GM12874 (cell line): ENCODE measurements around the gene PTPA.

Experiments used
- TF ChIP-seq, protein P1 (sequence below): IDR thresholded peaks from 2 replicates; pipeline ENCODE4 v1.5.1; 2011; ENCODE audit warnings: low read depth, mild to moderate bottlenecking, control low read depth, low read length, moderate library complexity; ENCODE audit not compliant: insufficient read depth

PTPA gene

DNA sequence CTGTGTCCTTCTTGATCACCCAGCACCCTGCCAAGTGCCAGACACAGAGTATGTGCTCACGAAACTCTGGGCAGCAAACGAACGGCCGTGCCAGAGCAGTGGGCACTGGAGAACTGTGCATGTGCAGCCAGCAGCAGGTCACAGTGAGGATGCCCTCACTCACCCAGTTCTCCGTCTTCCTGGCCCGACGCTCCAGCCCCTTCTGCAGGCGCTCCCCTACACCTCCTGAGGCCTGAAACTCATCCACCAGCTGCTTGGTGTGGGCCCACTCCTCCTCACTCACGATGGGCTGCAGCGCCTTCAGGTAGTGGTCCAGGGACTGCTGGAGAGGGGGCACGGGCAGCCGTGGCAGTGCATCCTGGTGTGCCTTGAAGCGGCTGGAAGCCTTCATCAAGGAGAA is 3.6 kb upstream of the PTPA start:
- TF ChIP-seq, protein P1, sequence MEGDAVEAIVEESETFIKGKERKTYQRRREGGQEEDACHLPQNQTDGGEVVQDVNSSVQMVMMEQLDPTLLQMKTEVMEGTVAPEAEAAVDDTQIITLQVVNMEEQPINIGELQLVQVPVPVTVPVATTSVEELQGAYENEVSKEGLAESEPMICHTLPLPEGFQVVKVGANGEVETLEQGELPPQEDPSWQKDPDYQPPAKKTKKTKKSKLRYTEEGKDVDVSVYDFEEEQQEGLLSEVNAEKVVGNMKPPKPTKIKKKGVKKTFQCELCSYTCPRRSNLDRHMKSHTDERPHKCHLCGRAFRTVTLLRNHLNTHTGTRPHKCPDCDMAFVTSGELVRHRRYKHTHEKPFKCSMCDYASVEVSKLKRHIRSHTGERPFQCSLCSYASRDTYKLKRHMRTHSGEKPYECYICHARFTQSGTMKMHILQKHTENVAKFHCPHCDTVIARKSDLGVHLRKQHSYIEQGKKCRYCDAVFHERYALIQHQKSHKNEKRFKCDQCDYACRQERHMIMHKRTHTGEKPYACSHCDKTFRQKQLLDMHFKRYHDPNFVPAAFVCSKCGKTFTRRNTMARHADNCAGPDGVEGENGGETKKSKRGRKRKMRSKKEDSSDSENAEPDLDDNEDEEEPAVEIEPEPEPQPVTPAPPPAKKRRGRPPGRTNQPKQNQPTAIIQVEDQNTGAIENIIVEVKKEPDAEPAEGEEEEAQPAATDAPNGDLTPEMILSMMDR, result no peak

DNA sequence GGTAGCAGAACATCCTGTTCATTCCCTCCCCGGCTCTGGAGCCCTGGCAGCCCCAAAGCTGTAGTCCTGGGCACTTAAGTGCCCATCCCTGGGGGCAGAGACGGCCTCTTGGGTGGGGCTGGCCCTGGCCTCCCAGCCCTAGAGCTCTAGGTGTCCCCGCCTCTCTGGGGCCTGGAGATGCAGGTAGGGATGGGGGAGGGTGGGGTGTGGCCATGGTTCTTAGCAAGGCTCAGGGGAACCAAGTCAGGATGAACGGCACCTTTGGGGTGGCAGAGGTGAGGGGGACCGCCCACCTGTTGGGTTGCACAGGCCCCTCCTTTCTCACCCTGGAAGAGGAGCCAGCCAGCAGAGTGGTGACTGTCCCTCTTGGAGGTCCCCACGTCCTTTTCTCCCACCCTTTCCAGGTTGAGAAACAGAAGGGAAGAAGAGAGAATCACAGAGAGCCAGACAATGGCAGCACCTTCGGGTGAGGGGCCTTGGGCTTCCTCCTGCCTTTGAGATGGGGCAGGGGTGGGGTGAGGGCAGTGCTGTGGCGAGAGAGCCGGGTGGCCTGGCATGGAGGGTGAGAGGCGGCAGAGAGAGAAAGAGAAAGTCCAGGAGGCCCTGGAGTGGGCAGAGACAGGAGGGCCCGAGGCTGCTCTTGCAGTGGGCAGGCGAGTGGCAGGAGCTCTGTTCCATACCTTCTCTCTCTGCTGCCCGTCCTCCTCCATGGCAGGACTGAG is 3.0 kb upstream of the PTPA start:
- TF ChIP-seq, protein P1, result no peak

DNA sequence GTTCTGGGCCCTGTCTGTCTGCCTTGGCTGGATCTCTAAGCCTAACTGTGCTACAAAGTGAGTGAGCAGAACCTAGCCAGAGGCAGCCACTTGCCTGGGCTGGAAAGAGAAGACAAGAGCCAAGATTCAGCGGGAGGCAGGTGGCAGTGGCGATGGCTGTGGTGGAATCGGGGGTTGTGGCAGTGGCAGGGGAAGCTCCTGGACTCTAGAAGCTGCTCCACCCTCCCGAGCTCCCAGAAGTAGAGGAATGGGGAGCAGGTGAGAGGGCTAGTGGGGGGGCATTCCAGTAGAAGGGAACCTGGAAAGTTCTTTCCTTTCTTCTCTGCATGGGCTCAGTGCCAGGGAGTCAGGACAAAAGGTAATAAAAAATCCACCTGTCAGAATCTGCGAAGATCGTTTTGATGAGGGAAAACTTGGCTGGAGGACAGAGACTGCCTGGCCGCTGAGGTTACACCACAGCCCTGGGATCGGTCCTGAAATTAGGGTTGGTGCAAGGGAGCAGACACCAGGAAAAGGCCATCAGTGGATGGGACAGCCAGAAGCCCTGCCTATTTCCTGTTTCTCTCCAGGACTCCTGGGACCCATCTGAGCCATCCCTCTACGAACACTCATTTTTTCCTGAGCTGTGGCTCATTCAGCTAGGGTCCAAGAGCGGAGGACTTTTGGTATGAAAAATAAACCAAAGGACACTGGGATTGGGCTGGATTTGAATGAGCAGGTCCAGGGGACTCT is 2.2 kb upstream of the PTPA start:
- TF ChIP-seq, protein P1, result no peak

DNA sequence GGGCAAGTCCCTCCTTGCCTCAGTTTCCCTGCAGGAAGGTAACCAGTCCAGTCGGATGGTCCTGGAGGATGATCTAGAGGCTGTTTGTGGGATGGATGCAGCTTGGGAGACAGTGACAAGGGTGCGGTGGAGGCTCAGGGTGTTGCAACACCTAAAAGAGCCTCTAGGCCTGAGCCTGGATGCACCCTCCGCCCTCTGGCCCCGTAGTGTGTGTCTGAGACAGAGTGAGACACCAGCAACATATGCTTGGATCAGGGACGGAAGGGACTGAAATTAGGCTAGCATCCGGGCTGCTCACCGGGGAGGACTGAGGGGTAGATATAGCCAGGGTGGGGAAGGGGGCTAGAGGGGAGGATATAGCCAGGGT is 1.7 kb upstream of the PTPA start:
- TF ChIP-seq, protein P1, result no peak

DNA sequence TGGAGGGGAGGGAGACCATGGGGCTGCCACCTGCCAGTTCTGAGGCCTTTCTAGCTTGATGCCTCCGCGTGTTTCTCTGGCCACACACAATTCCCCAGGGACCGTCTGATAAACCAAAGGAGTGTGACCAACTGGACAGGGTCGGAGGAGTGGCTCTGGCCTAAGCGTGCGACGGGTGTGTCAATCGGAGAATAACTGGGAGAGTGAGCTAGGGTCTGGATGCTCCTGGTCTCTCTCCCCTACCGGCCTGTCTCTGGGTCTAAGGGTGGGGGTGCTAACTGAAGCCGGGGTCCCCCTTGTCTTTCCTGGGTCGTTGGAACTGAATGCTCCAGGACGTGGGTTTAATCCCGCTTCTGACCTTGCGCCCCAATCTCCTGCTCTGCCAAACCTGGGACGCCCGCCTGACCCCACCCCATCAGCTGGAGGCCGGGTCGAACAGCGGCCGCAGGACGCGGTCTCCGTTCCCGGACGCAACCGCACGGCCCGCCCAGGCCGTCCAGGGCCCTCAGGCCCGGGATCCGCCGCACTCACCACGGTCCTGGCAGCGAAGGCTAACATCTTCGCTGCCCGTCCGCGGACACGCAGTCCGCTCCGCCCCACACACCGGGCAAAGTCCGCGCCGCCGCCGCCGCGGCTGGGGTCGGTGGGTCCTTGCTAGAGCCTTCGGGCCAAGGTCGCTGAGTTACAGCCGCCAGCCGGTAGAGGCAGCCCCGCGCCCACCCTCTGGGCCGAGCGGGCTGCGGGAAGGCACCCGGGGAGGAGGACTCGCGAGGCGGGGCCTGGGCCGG is 1.1 kb upstream of the PTPA start:
- TF ChIP-seq, protein P1, result no peak

DNA sequence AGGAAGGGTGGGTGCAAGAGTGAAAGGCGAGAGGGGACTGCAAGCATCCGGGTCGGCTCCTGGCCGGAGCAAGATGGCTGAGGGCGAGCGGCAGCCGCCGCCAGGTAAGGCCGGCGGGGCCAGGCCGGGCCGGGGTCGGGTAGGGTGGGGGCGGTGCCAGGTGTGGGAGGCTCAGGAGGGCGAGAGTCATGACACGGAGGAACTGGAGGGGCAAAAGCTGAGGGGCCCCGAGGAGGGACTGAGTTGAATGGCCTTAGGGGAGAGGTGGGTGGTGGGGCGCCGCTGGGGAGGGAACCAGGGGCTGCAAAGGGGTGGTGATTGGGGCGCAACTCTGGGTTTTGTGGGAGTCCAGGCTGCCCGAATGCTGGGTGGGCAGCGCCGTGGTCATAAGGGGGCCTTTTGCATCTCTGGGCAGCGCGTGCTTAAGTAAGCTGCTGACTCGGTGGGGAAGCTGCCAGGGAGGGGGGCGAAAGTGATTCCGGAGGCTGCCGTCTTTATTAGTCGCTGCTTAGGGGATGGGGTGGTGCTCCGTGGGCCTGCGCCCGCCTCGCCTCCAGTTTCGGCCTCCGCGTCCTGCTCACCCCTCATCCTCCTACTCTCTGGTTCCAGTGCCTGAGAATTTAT is 425 bp downstream of the PTPA start:
- TF ChIP-seq, protein P1, result no peak
